Measurements from ENCODE around the gene ERI3. TPM values are rescaled to one million over a fixed set of nuclear protein-coding genes. Genes with fewer than 3 reads are reported as not detected.
"Not testable (repeated sequence)": the region's sequence is repeated elsewhere in the genome, so short reads cannot be mapped to it uniquely, and the experiment has no call there.

Gene ERI3
- total and polyA plus RNA-seq, 2 of the 4 experiments (the other 2 are of a cell fraction): 56.6 to 70.9 TPM

GRCh38 chr1:44206545-44206944 lies 148.5 kb downstream of the ERI3 start:
- H2BK5ac ChIP-seq (ENCODE audit: low read depth, low read length, poor library complexity, severe bottlenecking); H3K79me1 ChIP-seq (ENCODE audit: low read depth in 1 of 2, low read length in 2 of 2); H2AFZ ChIP-seq (replicated peaks; ENCODE audit: low read length, poor library complexity); H3K4me1 ChIP-seq (ENCODE audit: control insufficient read depth, insufficient read depth, low read length); H3K9ac ChIP-seq (ENCODE audit: low read depth, low read length); H4K91ac ChIP-seq (ENCODE audit: insufficient read depth, low read depth, low read length); H3K14ac ChIP-seq (replicated peaks; ENCODE audit: low read depth, low read length); H2BK15ac ChIP-seq (ENCODE audit: low read depth, low read length); H4K20me1 ChIP-seq (ENCODE audit: insufficient read depth, low read length); H3K4ac ChIP-seq (ENCODE audit: low read depth, low read length); H3K27me3 ChIP-seq (ENCODE audit: control insufficient read depth, insufficient read depth, low read length); dilution Hi-C loops (cut with HindIII; ENCODE audit: low sequenced_read_pairs, unreplicated experiment); H3K27ac ChIP-seq (ENCODE audit: insufficient read depth, low read length); H3K56ac ChIP-seq (ENCODE audit: extremely low read depth, insufficient read depth, low read length); H3K23ac ChIP-seq (ENCODE audit: low read depth, low read length); H3K9me1 ChIP-seq (ENCODE audit: insufficient read depth, low read length); intact Hi-C loops (cut with micrococcal nuclease); H2BK20ac ChIP-seq (ENCODE audit: low read depth, low read length); H3K4me2 ChIP-seq (ENCODE audit: low read depth, low read length); H4K5ac ChIP-seq (ENCODE audit: low read depth, low read length); H2BK120ac ChIP-seq (ENCODE audit: low read depth, low read length); POLR2A ChIA-PET (ENCODE audit: unreplicated experiment); H3K36me3 ChIP-seq (ENCODE audit: control insufficient read depth, insufficient read depth, low read length); H3K4me3 ChIP-seq (ENCODE audit: insufficient read depth, low read depth, low read length); H3K18ac ChIP-seq (ENCODE audit: low read depth, low read length); in situ Hi-C loops (cut with MboI; ENCODE audit: low sequenced_read_pairs); BruUV-seq (replicated peaks); H4K8ac ChIP-seq (ENCODE audit: low read depth in 2 of 2, low read length in 2 of 2); CTCF ChIA-PET; H2AK9ac ChIP-seq (replicated peaks; ENCODE audit: low read depth, low read length, poor library complexity); H2AK5ac ChIP-seq (ENCODE audit: low read depth, low read length); DNase-seq; H3K9me3 ChIP-seq (ENCODE audit: control insufficient read depth, insufficient read depth, low read length); ATAC-seq (ENCODE audit: low read depth): not testable (repeated sequence)
- no CpG with 5 or more reads among the region's 5 CpGs for WGBS, 2 experiments (ENCODE audit: extremely low coverage in 2 of 2, insufficient read length in 1 of 2)

Data from IMR-90 (cell line).